IMR-90 (cell line): ENCODE measurements around the gene TBRG4. TPM values are rescaled to one million over a fixed set of nuclear protein-coding genes. Genes with fewer than 3 reads are reported as not detected.

ENCODE experiments used
- ATAC-seq: fragments of 200-7000 bp; cut with Tn5 transposase; 2 replicates; pipeline ENCODE4 v1.9.1; 2020; ENCODE audit warnings: low read depth, mild to moderate bottlenecking, moderate library complexity
- BruUV-seq: library from RNA; stranded (reverse); fragments of 400-500 nt; replicated peaks from 2 replicates; lab custom pipeline; 2021; lab: Mats Ljungman, UMichigan
- CTCF ChIA-PET: fragments of 300-600 bp; formaldehyde crosslinking; extraction: SDS; loops from one replicate; lab custom pipeline; 2021; ENCODE audit warnings: antibody characterized with exemption; lab: Yijun Ruan, JAX
- POLR2A ChIA-PET: fragments of 300-600 bp; sonication (Branson Sonifier 250); formaldehyde crosslinking; loops from one replicate; lab custom pipeline; 2022; ENCODE audit warnings: antibody characterized with exemption; ENCODE audit not compliant: unreplicated experiment; lab: Charles Lee
- DNase-seq: peaks from one replicate; pipeline ENCODE4 v3.0.0; 2013
- H2AFZ ChIP-seq: replicated peaks from 2 replicates; pipeline ENCODE3; 2013; ENCODE audit warnings: low read length, mild to moderate bottlenecking; ENCODE audit not compliant: poor library complexity
- H2AK5ac ChIP-seq: 2 replicates; pipeline ENCODE4 v1.6.1; 2013; ENCODE audit warnings: low read depth, low read length, inconsistent platforms
- H2AK9ac ChIP-seq: replicated peaks from 2 replicates; pipeline ENCODE3; 2013; ENCODE audit warnings: mild to moderate bottlenecking, low read depth, low read length, moderate library complexity; ENCODE audit not compliant: poor library complexity
- H2BK120ac ChIP-seq: 2 replicates; pipeline ENCODE4 v1.6.1; 2013; ENCODE audit warnings: low read depth, low read length, inconsistent platforms
- H2BK15ac ChIP-seq: 3 replicates; pipeline ENCODE4 v1.6.1; 2013; ENCODE audit warnings: low read depth, low read length, inconsistent platforms
- H2BK20ac ChIP-seq: 2 replicates; pipeline ENCODE4 v1.6.1; 2013; ENCODE audit warnings: low read depth, mild to moderate bottlenecking, inconsistent platforms, low read length, moderate library complexity
- H2BK5ac ChIP-seq: 2 replicates; pipeline ENCODE4 v1.6.1; 2013; ENCODE audit warnings: mild to moderate bottlenecking, low read depth, low read length, inconsistent platforms; ENCODE audit not compliant: poor library complexity, severe bottlenecking
- H3K14ac ChIP-seq: replicated peaks from 2 replicates; pipeline ENCODE4 v1.6.1; 2013; ENCODE audit warnings: low read depth, low read length, inconsistent platforms
- H3K18ac ChIP-seq: 2 replicates; pipeline ENCODE4 v1.6.1; 2013; ENCODE audit warnings: low read depth, low read length, control low read depth
- H3K23ac ChIP-seq: 2 replicates; pipeline ENCODE4 v1.6.1; 2013; ENCODE audit warnings: low read depth, low read length, inconsistent platforms
- H3K27ac ChIP-seq: 2 replicates; pipeline ENCODE4 v1.5.1; 2013; ENCODE audit warnings: mild to moderate bottlenecking, control low read depth, low read length; ENCODE audit not compliant: insufficient read depth
- H3K27me3 ChIP-seq: 2 replicates; pipeline ENCODE4 v1.6.1; 2013; ENCODE audit warnings: low read length; ENCODE audit not compliant: control insufficient read depth, insufficient read depth
- H3K36me3 ChIP-seq: 2 replicates; pipeline ENCODE4 v1.6.1; 2013; ENCODE audit warnings: low read length, mixed read lengths; ENCODE audit not compliant: control insufficient read depth, insufficient read depth
- H3K4ac ChIP-seq: 2 replicates; pipeline ENCODE4 v1.6.1; 2013; ENCODE audit warnings: low read depth, low read length, inconsistent platforms
- H3K4me1 ChIP-seq: 2 replicates; pipeline ENCODE4 v1.6.1; 2013; ENCODE audit warnings: low read length, mixed read lengths; ENCODE audit not compliant: control insufficient read depth, insufficient read depth
- H3K4me2 ChIP-seq: 2 replicates; pipeline ENCODE4 v1.6.1; 2013; ENCODE audit warnings: low read depth, mild to moderate bottlenecking, control low read depth, low read length, moderate library complexity
- H3K4me3 ChIP-seq: 2 replicates; pipeline ENCODE4 v1.5.1; 2013; ENCODE audit warnings: low read depth, mild to moderate bottlenecking, control low read depth, low read length, moderate library complexity; ENCODE audit not compliant: insufficient read depth
- H3K56ac ChIP-seq: 2 replicates; pipeline ENCODE4 v1.6.1; 2013; ENCODE audit warnings: low read length, inconsistent platforms; ENCODE audit not compliant: insufficient read depth; ENCODE audit errors: extremely low read depth
- H3K79me1 ChIP-seq, 2 experiments: 2 replicates each; pipeline ENCODE4 v1.6.1; 2013; ENCODE audit warnings: low read length in 2 of 2, inconsistent platforms in 1 of 2, low read depth in 1 of 2
- H3K9ac ChIP-seq: 2 replicates; pipeline ENCODE4 v1.6.1; 2013; ENCODE audit warnings: low read depth, low read length, control low read depth
- H3K9me1 ChIP-seq: 2 replicates; pipeline ENCODE4 v1.6.1; 2013; ENCODE audit warnings: low read length, inconsistent platforms; ENCODE audit not compliant: insufficient read depth
- H3K9me3 ChIP-seq: 2 replicates; pipeline ENCODE4 v1.6.1; 2013; ENCODE audit warnings: low read length; ENCODE audit not compliant: control insufficient read depth, insufficient read depth
- H4K20me1 ChIP-seq: 2 replicates; pipeline ENCODE4 v1.6.1; 2013; ENCODE audit warnings: low read length, inconsistent platforms; ENCODE audit not compliant: insufficient read depth
- H4K5ac ChIP-seq: 2 replicates; pipeline ENCODE4 v1.6.1; 2013; ENCODE audit warnings: mild to moderate bottlenecking, low read depth, low read length, control low read depth
- H4K8ac ChIP-seq, 2 experiments: 2 replicates each; pipeline ENCODE4 v1.6.1; 2013; ENCODE audit warnings: low read depth in 2 of 2, low read length in 2 of 2, control low read depth in 1 of 2, inconsistent platforms in 1 of 2
- H4K91ac ChIP-seq: 2 replicates; pipeline ENCODE4 v1.6.1; 2013; ENCODE audit warnings: low read depth, low read length, inconsistent platforms; ENCODE audit not compliant: insufficient read depth
- BHLHE40 ChIP-seq: fragments of 150-350 bp; IDR thresholded peaks from 2 replicates; pipeline ENCODE4 v1.6.1; 2016; ENCODE audit warnings: mild to moderate bottlenecking, low read depth, low read length
- CEBPB ChIP-seq: IDR thresholded peaks from 2 replicates; pipeline ENCODE4 v1.6.1; 2012; ENCODE audit warnings: low read depth, low read length, improper control_type of control experiment
- CHD1 ChIP-seq: IDR thresholded peaks from 2 replicates; pipeline ENCODE4 v1.6.1; 2012; ENCODE audit warnings: low read depth, low read length, improper control_type of control experiment
- FOS ChIP-seq: fragments of 150-350 bp; IDR thresholded peaks from 2 replicates; pipeline ENCODE4 v1.6.1; 2016; ENCODE audit warnings: low read depth, low read length
- MAFK ChIP-seq: IDR thresholded peaks from 2 replicates; pipeline ENCODE4 v1.6.1; 2012; ENCODE audit warnings: low read depth, low read length, improper control_type of control experiment
- MAZ ChIP-seq: IDR thresholded peaks from 2 replicates; pipeline ENCODE4 v1.6.1; 2012; ENCODE audit warnings: low read depth, mild to moderate bottlenecking, low read length, improper control_type of control experiment, moderate library complexity, borderline replicate concordance
- MXI1 ChIP-seq: IDR thresholded peaks from 2 replicates; pipeline ENCODE4 v1.6.1; 2012; ENCODE audit warnings: low read depth, mild to moderate bottlenecking, low read length, moderate library complexity, borderline replicate concordance
- NFE2L2 ChIP-seq: fragments of 150-350 bp; IDR thresholded peaks from 2 replicates; pipeline ENCODE4 v1.6.1; 2016; ENCODE audit warnings: low read depth, mild to moderate bottlenecking, low read length
- POLR2A ChIP-seq: IDR thresholded peaks from 2 replicates; pipeline ENCODE4 v1.6.1; 2012; ENCODE audit warnings: mild to moderate bottlenecking, low read depth, low read length
- RAD21 ChIP-seq: IDR thresholded peaks from 2 replicates; pipeline ENCODE4 v1.6.1; 2012; ENCODE audit warnings: low read length, improper control_type of control experiment
- RCOR1 ChIP-seq: IDR thresholded peaks from 2 replicates; pipeline ENCODE4 v1.6.1; 2012; ENCODE audit warnings: mild to moderate bottlenecking, low read length, improper control_type of control experiment; ENCODE audit not compliant: insufficient replicate concordance
- RFX5 ChIP-seq: IDR thresholded peaks from 2 replicates; pipeline ENCODE4 v1.8.0; 2012; ENCODE audit warnings: low read depth, mild to moderate bottlenecking, low read length, moderate library complexity
- SMC3 ChIP-seq: fragments of 150-350 bp; IDR thresholded peaks from 2 replicates; pipeline ENCODE4 v1.6.1; 2016; ENCODE audit warnings: low read depth, mild to moderate bottlenecking, antibody characterized with exemption, low read length, moderate library complexity
- WGBS, 2 experiments: methylation state at CpG; one replicate each; pipeline versions ENCODE4 v1.1.5 to v1.1.7; 2013; ENCODE audit warnings: missing lambda C conversion rate in 2 of 2; ENCODE audit not compliant: insufficient read length in 1 of 2; ENCODE audit errors: extremely low coverage in 2 of 2; 5-methylcytosine and 5-hydroxymethylcytosine counted together
- dilution Hi-C: fragments of 300-500 bp; cut with HindIII; formaldehyde crosslinking; loops from one replicate; pipeline ENCODE4 v1.14.3; 2018; ENCODE audit warnings: low sequenced_read_pairs; ENCODE audit not compliant: unreplicated experiment
- in situ Hi-C: fragments of 300-500 bp; cut with MboI; formaldehyde crosslinking; loops from 3 replicates; pipeline ENCODE4 v1.14.3; 2019; ENCODE audit warnings: low sequenced_read_pairs, inconsistent platforms, mixed read lengths
- intact Hi-C: fragments of 100-400 bp; cut with micrococcal nuclease; formaldehyde crosslinking; loops from 2 replicates; pipeline ENCODE4 v1.10.0; 2022
- polyA plus RNA-seq, 3 experiments: library from polyadenylated mRNA; depleted of rRNA; stranded (reverse); fragments of >200 nt; gene quantifications; 2 replicates each; pipeline ENCODE4 v1.2.3, GENCODE V29; 2012; ENCODE audit warnings: low replicate concordance in 1 of 3
- total RNA-seq: library from RNA; depleted of rRNA; stranded (reverse); fragments of >200 nt; gene quantifications from 2 replicates; pipeline ENCODE4 v1.2.3, GENCODE V29; 2012
- TF ChIP-seq, protein P1 (sequence below): fragments of 150-350 bp; IDR thresholded peaks from 2 replicates; pipeline ENCODE4 v1.6.1; 2017; ENCODE audit warnings: mild to moderate bottlenecking, antibody characterized with exemption, low read length, low read depth
- TF ChIP-seq, protein P2 (sequence below): conservative IDR thresholded peaks from 2 replicates; pipeline ENCODE4 v1.5.1; 2012; ENCODE audit warnings: mild to moderate bottlenecking, low read depth, low read length, improper control_type of control experiment
- TF ChIP-seq, protein P3 (sequence below): fragments of 150-350 bp; IDR thresholded peaks from 2 replicates; pipeline ENCODE4 v1.6.1; 2016; ENCODE audit warnings: low read depth, mild to moderate bottlenecking, low read length, moderate library complexity, borderline replicate concordance

The TBRG4 gene
- total and polyA plus RNA-seq, 2 of the 4 experiments (the other 2 are of a cell fraction): 71.6 to 77.6 TPM

GRCh38 chr7:45125193-45125904, 13.9 kb upstream of the TBRG4 start:
- Histone ChIP-seq H4K20me1 (no peaks in the 10 kb centered on the region), H2AK5ac (no peak overlapping the region), H4K5ac (no peak overlapping the region), H2AFZ (no peak overlapping the region), H3K14ac (no peak overlapping the region), H3K4ac (no peak overlapping the region), H4K8ac (no peak overlapping the region), H3K56ac (no peak overlapping the region), H3K4me2 (no peak overlapping the region), H3K9me3 (no peaks in the 10 kb centered on the region), H2BK20ac (no peak overlapping the region), H4K91ac (no peak overlapping the region), H3K4me1 (no peaks in the 10 kb centered on the region), H2AK9ac (no peak overlapping the region), H3K36me3 (no peaks in the 10 kb centered on the region), H3K23ac (no peak overlapping the region), H2BK5ac (no peak overlapping the region), H3K9ac (no peak overlapping the region), H3K18ac (no peak overlapping the region), H2BK15ac (no peak overlapping the region), H3K27me3 (peaks cover 15% of the 10 kb centered on the region), H3K4me3 (no peak overlapping the region), H3K79me1 (no peaks in the 10 kb centered on the region), H2BK120ac (no peak overlapping the region), H3K27ac (no peak overlapping the region), H3K9me1 (no peaks in the 10 kb centered on the region)
- DNase-seq (no peak), ATAC-seq (no peak)
- BruUV-seq: no TSS peak
- intact Hi-C loops (no loop called here), in situ Hi-C loops (no loop called here), dilution Hi-C loops (no loop called here)
- WGBS, 2 experiments: 86% methylated on average over 5 of the region's 11 CpGs; no CpG with 5 or more reads in 1 of the 2 experiments
- CTCF ChIA-PET: no interaction called here
- POLR2A ChIA-PET: no interaction called here
- TF ChIP-seq RAD21: no peak
- TF ChIP-seq CHD1: no peak
- no peak for TF ChIP-seq SMC3
- no peak for TF ChIP-seq MAFK
- TF ChIP-seq, protein P1, sequence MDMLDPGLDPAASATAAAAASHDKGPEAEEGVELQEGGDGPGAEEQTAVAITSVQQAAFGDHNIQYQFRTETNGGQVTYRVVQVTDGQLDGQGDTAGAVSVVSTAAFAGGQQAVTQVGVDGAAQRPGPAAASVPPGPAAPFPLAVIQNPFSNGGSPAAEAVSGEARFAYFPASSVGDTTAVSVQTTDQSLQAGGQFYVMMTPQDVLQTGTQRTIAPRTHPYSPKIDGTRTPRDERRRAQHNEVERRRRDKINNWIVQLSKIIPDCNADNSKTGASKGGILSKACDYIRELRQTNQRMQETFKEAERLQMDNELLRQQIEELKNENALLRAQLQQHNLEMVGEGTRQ: no peak
- TF ChIP-seq BHLHE40: no peak
- TF ChIP-seq MXI1: no peak
- TF ChIP-seq NFE2L2: no peak
- TF ChIP-seq, protein P2, sequence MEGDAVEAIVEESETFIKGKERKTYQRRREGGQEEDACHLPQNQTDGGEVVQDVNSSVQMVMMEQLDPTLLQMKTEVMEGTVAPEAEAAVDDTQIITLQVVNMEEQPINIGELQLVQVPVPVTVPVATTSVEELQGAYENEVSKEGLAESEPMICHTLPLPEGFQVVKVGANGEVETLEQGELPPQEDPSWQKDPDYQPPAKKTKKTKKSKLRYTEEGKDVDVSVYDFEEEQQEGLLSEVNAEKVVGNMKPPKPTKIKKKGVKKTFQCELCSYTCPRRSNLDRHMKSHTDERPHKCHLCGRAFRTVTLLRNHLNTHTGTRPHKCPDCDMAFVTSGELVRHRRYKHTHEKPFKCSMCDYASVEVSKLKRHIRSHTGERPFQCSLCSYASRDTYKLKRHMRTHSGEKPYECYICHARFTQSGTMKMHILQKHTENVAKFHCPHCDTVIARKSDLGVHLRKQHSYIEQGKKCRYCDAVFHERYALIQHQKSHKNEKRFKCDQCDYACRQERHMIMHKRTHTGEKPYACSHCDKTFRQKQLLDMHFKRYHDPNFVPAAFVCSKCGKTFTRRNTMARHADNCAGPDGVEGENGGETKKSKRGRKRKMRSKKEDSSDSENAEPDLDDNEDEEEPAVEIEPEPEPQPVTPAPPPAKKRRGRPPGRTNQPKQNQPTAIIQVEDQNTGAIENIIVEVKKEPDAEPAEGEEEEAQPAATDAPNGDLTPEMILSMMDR: no peak
- no peak for TF ChIP-seq FOS
- no peak for TF ChIP-seq POLR2A
- no peak for TF ChIP-seq CEBPB
- no peak for TF ChIP-seq RCOR1
- TF ChIP-seq MAZ: no peak
- TF ChIP-seq RFX5: no peak
- TF ChIP-seq, protein P3, sequence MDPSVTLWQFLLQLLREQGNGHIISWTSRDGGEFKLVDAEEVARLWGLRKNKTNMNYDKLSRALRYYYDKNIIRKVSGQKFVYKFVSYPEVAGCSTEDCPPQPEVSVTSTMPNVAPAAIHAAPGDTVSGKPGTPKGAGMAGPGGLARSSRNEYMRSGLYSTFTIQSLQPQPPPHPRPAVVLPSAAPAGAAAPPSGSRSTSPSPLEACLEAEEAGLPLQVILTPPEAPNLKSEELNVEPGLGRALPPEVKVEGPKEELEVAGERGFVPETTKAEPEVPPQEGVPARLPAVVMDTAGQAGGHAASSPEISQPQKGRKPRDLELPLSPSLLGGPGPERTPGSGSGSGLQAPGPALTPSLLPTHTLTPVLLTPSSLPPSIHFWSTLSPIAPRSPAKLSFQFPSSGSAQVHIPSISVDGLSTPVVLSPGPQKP: no peak
